Thoracic aorta (tissue), 2 donors: ENCODE measurements around the gene CHD9. TPM values are rescaled to one million over a fixed set of nuclear protein-coding genes. Genes with fewer than 3 reads are reported as not detected.

ENCODE experiments used
- ATAC-seq: fragments of 150-250 bp; one replicate; pipeline ENCODE4 v1.8.0; 2017; ENCODE audit warnings: low read depth; ENCODE audit not compliant: insufficient number of reproducible peaks, low FRiP score
- DNase-seq: peaks from one replicate; pipeline ENCODE4 v3.0.0-alpha.2; 2020; ENCODE audit warnings: low spot score
- H3K27ac ChIP-seq, 2 donors: fragments of 200-600 bp; sonication (generic); 1 replicate in 1 of 2; 2 replicates in 1 of 2; pipeline ENCODE4 v1.5.1; 2016; ENCODE audit warnings: mild to moderate bottlenecking in 2 of 2, moderate library complexity in 2 of 2
- H3K27me3 ChIP-seq: fragments of 200-600 bp; sonication (generic); replicated peaks from 2 replicates; pipeline ENCODE4 v1.6.0; 2016; ENCODE audit warnings: mild to moderate bottlenecking; ENCODE audit not compliant: insufficient read depth
- H3K36me3 ChIP-seq: fragments of 200-600 bp; sonication (generic); one replicate; pipeline ENCODE4 v1.5.1; 2016
- H3K4me1 ChIP-seq, 2 donors: fragments of 200-600 bp; sonication (generic); 1 replicate in 1 of 2; 2 replicates in 1 of 2; pipeline versions ENCODE4 v1.5.1 to v1.6.0; 2016; ENCODE audit warnings: low read depth in 2 of 2, mild to moderate bottlenecking in 1 of 2; ENCODE audit not compliant: control insufficient read depth in 1 of 2
- H3K4me3 ChIP-seq: fragments of 200-600 bp; sonication (generic); 2 replicates; pipeline ENCODE4 v1.5.1; 2016; ENCODE audit warnings: mild to moderate bottlenecking
- H3K9me3 ChIP-seq: fragments of 200-600 bp; sonication (generic); 2 replicates; pipeline ENCODE4 v1.5.1; 2016
- CTCF ChIP-seq: fragments of 200-600 bp; sonication (generic); IDR thresholded peaks from one replicate; pipeline ENCODE4 v1.5.1; 2019; ENCODE audit warnings: antibody characterized with exemption
- total RNA-seq, 2 donors: library from RNA; depleted of rRNA; stranded (reverse); fragments of >200 nt; gene quantifications; one replicate each; pipeline versions ENCODE4 v1.1.0 to v1.2.3, GENCODE V29; 2016

Gene CHD9
- total RNA-seq, 2 donors from 2014 or later, result 71.3 to 152 TPM

GRCh38 chr16:53082509-53082908 lies 27.7 kb downstream of the CHD9 start:
- TF ChIP-seq CTCF, result no peak
- Histone ChIP-seq H3K27me3 (no peaks in the 10 kb centered on the region), H3K4me1 (peaks cover 28 to 56% of the 10 kb centered on the region in 2 donors), H3K4me3 (no peak overlapping the region), H3K36me3 (no peaks in the 10 kb centered on the region), H3K27ac (no peak overlapping the region), H3K9me3 (no peaks in the 10 kb centered on the region)
- DNase-seq, result no peak
- no peak for ATAC-seq

GRCh38 chr16:53083119-53083518 lies 28.3 kb downstream of the CHD9 start:
- no peak overlapping the region for H3K4me3 ChIP-seq
- no peaks in the 10 kb centered on the region for H3K36me3 ChIP-seq
- no peaks in the 10 kb centered on the region for H3K27me3 ChIP-seq
- no peak for DNase-seq
- no peak overlapping the region for H3K27ac ChIP-seq
- peaks cover 28 to 61% of the 10 kb centered on the region in 2 donors for H3K4me1 ChIP-seq
- TF ChIP-seq CTCF, result no peak
- ATAC-seq, result no peak
- H3K9me3 ChIP-seq, result no peaks in the 10 kb centered on the region

GRCh38 chr16:53084141-53084541 lies 29.4 kb downstream of the CHD9 start:
- Histone ChIP-seq H3K4me3 (no peak overlapping the region), H3K9me3 (no peaks in the 10 kb centered on the region), H3K36me3 (no peaks in the 10 kb centered on the region), H3K27me3 (no peaks in the 10 kb centered on the region), H3K4me1 (peaks cover 30 to 67% of the 10 kb centered on the region in 2 donors), H3K27ac (no peak overlapping the region)
- no peak for TF ChIP-seq CTCF
- no peak for ATAC-seq
- no peak for DNase-seq

GRCh38 chr16:53084746-53085334 lies 30.0 kb downstream of the CHD9 start:
- DNase-seq (no peak), ATAC-seq (no peak)
- Histone ChIP-seq H3K27me3 (no peaks in the 10 kb centered on the region), H3K27ac (peak overlapping the region in 1 of 2 donors; percentile 48), H3K36me3 (no peaks in the 10 kb centered on the region), H3K4me1 (peaks cover 34 to 69% of the 10 kb centered on the region in 2 donors), H3K4me3 (no peak overlapping the region), H3K9me3 (no peaks in the 10 kb centered on the region)
- TF ChIP-seq CTCF, result no peak

- H3K27ac ChIP-seq, result peak overlapping the region; percentile 2 to 48
- H3K4me1 ChIP-seq, result peaks cover 35 to 69% of the 10 kb centered on the region in 2 donors
- no peak overlapping the region for H3K4me3 ChIP-seq
- no peaks in the 10 kb centered on the region for H3K9me3 ChIP-seq
- ATAC-seq (no peak), DNase-seq (no peak)
- TF ChIP-seq CTCF, result no peak
- H3K36me3 ChIP-seq, result no peaks in the 10 kb centered on the region
- H3K27me3 ChIP-seq, result no peaks in the 10 kb centered on the region
Observed at GRCh38 chr16:53085369-53085843, 30.6 kb downstream of the CHD9 start.
